ENCODE results near the gene CAMSAP3.

The CAMSAP3 gene

DNA sequence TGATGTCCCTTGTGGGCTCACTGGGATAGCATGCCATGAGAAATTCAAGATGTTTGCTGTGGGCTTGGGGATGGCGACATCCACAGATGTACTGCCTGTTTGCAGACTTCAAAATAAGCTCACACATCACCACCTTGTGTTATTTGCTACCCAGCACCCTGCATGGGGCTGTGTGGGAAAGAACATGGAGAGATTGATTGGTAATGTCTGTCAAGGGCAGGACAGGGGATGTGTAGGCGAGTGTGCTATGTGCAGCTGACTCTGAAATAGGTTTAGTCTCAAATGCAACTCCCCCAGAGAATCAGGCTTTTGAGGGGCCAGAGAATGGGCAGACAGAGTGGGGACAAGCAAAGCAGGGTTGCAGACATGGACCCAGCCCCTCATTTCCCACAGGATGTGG, 35.4 kb upstream of the CAMSAP3 start:
- no peaks in the 10 kb centered on the region for H3K9me3 ChIP-seq (replicated peaks; ENCODE audit: insufficient read depth, low read length)
- no peaks in the 10 kb centered on the region for H3F3A ChIP-seq (ENCODE audit: insufficient read depth, low read length)
- no peak overlapping the region for H3K4me3 ChIP-seq (ENCODE audit: low read length)
- H2AFZ ChIP-seq (ENCODE audit: low read length), result no peak overlapping the region
- H3K36me3 ChIP-seq (replicated peaks; ENCODE audit: insufficient read depth, low read length), result no peaks in the 10 kb centered on the region
- no peaks in the 10 kb centered on the region for H3K9me2 ChIP-seq (replicated peaks; ENCODE audit: insufficient read depth, low read length)
- H3K4me2 ChIP-seq (ENCODE audit: low read depth, low read length), result no peak overlapping the region
- H4K20me1 ChIP-seq (ENCODE audit: insufficient read depth, low read length), result no peaks in the 10 kb centered on the region
- no peaks in the 10 kb centered on the region for H3K79me2 ChIP-seq (ENCODE audit: low read length)
- TF ChIP-seq, protein P1, sequence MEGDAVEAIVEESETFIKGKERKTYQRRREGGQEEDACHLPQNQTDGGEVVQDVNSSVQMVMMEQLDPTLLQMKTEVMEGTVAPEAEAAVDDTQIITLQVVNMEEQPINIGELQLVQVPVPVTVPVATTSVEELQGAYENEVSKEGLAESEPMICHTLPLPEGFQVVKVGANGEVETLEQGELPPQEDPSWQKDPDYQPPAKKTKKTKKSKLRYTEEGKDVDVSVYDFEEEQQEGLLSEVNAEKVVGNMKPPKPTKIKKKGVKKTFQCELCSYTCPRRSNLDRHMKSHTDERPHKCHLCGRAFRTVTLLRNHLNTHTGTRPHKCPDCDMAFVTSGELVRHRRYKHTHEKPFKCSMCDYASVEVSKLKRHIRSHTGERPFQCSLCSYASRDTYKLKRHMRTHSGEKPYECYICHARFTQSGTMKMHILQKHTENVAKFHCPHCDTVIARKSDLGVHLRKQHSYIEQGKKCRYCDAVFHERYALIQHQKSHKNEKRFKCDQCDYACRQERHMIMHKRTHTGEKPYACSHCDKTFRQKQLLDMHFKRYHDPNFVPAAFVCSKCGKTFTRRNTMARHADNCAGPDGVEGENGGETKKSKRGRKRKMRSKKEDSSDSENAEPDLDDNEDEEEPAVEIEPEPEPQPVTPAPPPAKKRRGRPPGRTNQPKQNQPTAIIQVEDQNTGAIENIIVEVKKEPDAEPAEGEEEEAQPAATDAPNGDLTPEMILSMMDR (IDR thresholded peaks at IDR 0.05; ENCODE audit: low read length), result no peak
- no peak for TF ChIP-seq EZH2 (optimal IDR thresholded peaks at IDR 0.05; ENCODE audit: low read depth, low read length)
- TF ChIP-seq EZH2phosphoT487 (IDR thresholded peaks at IDR 0.05; ENCODE audit: low read length), result no peak
- DNase-seq, result no peak
- no peak overlapping the region for H3K9ac ChIP-seq (ENCODE audit: low read length)
- H3K27me3 ChIP-seq (replicated peaks; ENCODE audit: insufficient read depth, low read length), result peaks cover 11% of the 10 kb centered on the region; the same call in 1 of the 2 replicates
- H3K27ac ChIP-seq (ENCODE audit: low read length), result no peak overlapping the region
- H3K4me1 ChIP-seq (ENCODE audit: low read length), result no peaks in the 10 kb centered on the region

DNA sequence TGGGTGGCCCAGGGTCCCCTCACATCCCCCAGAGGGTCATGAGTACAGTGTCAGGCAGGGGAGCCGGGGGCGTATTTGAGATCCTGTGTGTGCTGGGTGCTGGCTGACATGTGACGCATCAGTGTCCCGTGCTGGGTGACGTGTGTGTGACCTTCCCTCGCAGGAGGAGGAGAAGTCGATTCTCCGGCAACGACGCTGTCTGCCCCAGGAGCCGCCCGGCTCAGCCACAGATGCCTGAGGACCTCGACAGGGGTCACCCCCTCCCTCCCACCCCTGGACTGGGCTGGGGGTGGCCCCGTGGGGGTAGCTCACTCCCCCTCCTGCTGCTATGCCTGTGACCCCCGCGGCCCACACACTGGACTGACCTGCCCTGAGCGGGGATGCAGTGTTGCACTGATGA, 34.3 kb upstream of the CAMSAP3 start:
- no peak overlapping the region for H3K4me3 ChIP-seq (ENCODE audit: low read length)
- H3K4me2 ChIP-seq (ENCODE audit: low read depth, low read length), result no peak overlapping the region
- peaks cover 22% of the 10 kb centered on the region for H3K27me3 ChIP-seq (replicated peaks; ENCODE audit: insufficient read depth, low read length)
- no peaks in the 10 kb centered on the region for H3K9me3 ChIP-seq (replicated peaks; ENCODE audit: insufficient read depth, low read length)
- H3K79me2 ChIP-seq (ENCODE audit: low read length), result no peaks in the 10 kb centered on the region
- H3K9ac ChIP-seq (ENCODE audit: low read length), result no peak overlapping the region
- H3K9me2 ChIP-seq (replicated peaks; ENCODE audit: insufficient read depth, low read length), result no peaks in the 10 kb centered on the region
- no peak overlapping the region for H2AFZ ChIP-seq (ENCODE audit: low read length)
- H3K27ac ChIP-seq (ENCODE audit: low read length), result no peak overlapping the region
- DNase-seq, result no peak
- no peaks in the 10 kb centered on the region for H3F3A ChIP-seq (ENCODE audit: insufficient read depth, low read length)
- TF ChIP-seq EZH2phosphoT487 (IDR thresholded peaks at IDR 0.05; ENCODE audit: low read length) (no peak), EZH2 (optimal IDR thresholded peaks at IDR 0.05; ENCODE audit: low read depth, low read length) (no peak)
- TF ChIP-seq, protein P1 (IDR thresholded peaks at IDR 0.05; ENCODE audit: low read length), result no peak
- no peaks in the 10 kb centered on the region for H3K4me1 ChIP-seq (ENCODE audit: low read length)
- H3K36me3 ChIP-seq (replicated peaks; ENCODE audit: insufficient read depth, low read length), result no peaks in the 10 kb centered on the region
- no peaks in the 10 kb centered on the region for H4K20me1 ChIP-seq (ENCODE audit: insufficient read depth, low read length)

DNA sequence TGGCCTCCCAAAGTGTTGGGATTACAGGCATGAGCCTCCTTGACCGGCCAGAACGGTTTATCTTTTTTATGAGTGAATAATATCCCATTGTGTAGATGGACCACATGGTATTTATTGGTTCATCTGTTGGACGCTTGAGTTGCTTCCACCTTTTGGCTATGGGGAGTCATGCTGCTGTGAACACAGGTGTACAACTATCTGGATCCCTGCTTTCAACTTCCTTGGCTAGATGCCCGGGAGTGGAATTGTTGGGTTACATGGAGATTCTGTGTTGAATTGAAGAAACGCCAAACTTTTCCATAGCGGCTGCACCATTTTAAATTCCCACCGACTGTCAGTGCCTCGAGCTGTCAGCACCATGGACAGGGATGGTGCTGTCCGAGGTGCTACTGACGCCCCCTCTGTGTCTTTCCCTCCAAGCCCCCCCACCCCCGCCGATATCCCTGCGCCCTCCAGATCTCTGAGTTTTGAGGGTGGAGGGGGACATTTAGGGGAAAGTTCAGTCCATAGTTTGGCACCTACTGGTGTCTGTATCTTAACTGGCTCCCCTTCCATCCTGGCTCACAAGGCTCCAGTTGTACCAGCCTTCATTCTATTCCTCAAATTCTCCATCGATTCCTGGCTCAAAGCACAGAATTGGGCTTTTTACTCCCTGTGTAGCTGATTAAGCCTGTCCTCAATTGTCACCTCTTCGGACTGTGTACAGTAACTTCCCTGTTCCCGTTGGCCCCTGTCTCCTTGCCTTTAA, 32.8 kb upstream of the CAMSAP3 start:
- no peak for DNase-seq
- no peak overlapping the region for H3K4me3 ChIP-seq (ENCODE audit: low read length)

More for the DNA sequence above, 32.8 kb upstream of the CAMSAP3 start:
- H3K9me3 ChIP-seq (replicated peaks; ENCODE audit: insufficient read depth, low read length), result no peaks in the 10 kb centered on the region
- no peaks in the 10 kb centered on the region for H3F3A ChIP-seq (ENCODE audit: insufficient read depth, low read length)
- no peak overlapping the region for H2AFZ ChIP-seq (ENCODE audit: low read length)
- H3K79me2 ChIP-seq (ENCODE audit: low read length), result no peaks in the 10 kb centered on the region
- peaks cover 35% of the 10 kb centered on the region for H3K27me3 ChIP-seq (replicated peaks; ENCODE audit: insufficient read depth, low read length)
- TF ChIP-seq EZH2phosphoT487 (IDR thresholded peaks at IDR 0.05; ENCODE audit: low read length) (no peak), EZH2 (optimal IDR thresholded peaks at IDR 0.05; ENCODE audit: low read depth, low read length) (no peak)
- TF ChIP-seq, protein P1 (IDR thresholded peaks at IDR 0.05; ENCODE audit: low read length), result no peak
- H3K4me2 ChIP-seq (ENCODE audit: low read depth, low read length), result no peak overlapping the region
- no peaks in the 10 kb centered on the region for H3K4me1 ChIP-seq (ENCODE audit: low read length)
- no peaks in the 10 kb centered on the region for H3K9me2 ChIP-seq (replicated peaks; ENCODE audit: insufficient read depth, low read length)
- H3K9ac ChIP-seq (ENCODE audit: low read length), result no peak overlapping the region
- H3K36me3 ChIP-seq (replicated peaks; ENCODE audit: insufficient read depth, low read length), result no peaks in the 10 kb centered on the region
- H4K20me1 ChIP-seq (ENCODE audit: insufficient read depth, low read length), result no peaks in the 10 kb centered on the region
- no peak overlapping the region for H3K27ac ChIP-seq (ENCODE audit: low read length)

All from MM.1S (cell line).